Endothelial cell of umbilical vein (primary cell): ENCODE data around the gene TRAF3. TPM values are rescaled to one million over a fixed set of nuclear protein-coding genes. Genes with fewer than 3 reads are reported as not detected.

Experiments used
- BruUV-seq: library from RNA; stranded (reverse); fragments of 400-500 nt; replicated peaks from 2 replicates; lab custom pipeline; 2021; lab: Mats Ljungman, UMichigan
- CTCF ChIA-PET: fragments of 300-600, 350-600 bp; sonication (Branson Sonifier 250); formaldehyde crosslinking; loops from one replicate; lab custom pipeline; 2021; ENCODE audit warnings: antibody characterized with exemption, inconsistent platforms; lab: Charles Lee
- POLR2A ChIA-PET: fragments of 300-600, 350-600 bp; sonication (Branson Sonifier 250); formaldehyde crosslinking; loops from one replicate; lab custom pipeline; 2021; ENCODE audit warnings: antibody characterized with exemption, inconsistent platforms; lab: Charles Lee
- DNase-seq: peaks from one replicate; pipeline ENCODE4 v3.0.0-alpha.2; 2011; ENCODE audit warnings: low read depth, low spot score
- FAIRE-seq: peaks from 2 replicates; lab custom pipeline; 2011; peaks lifted over from hg19 to GRCh38; lab: Jason Lieb, UNC
- H2AFZ ChIP-seq: 2 replicates; pipeline ENCODE4 v1.6.0; 2012; ENCODE audit warnings: low read depth, low read length, control low read depth, inconsistent platforms
- H3K27ac ChIP-seq: 2 replicates; pipeline ENCODE4 v1.5.1; 2011; ENCODE audit warnings: low read depth, mild to moderate bottlenecking, control low read depth, low read length, moderate library complexity; ENCODE audit not compliant: insufficient read depth
- H3K27me3 ChIP-seq, 2 experiments: 2 replicates each; pipeline versions ENCODE4 v1.6.0 to v1.6.1; 2011; ENCODE audit warnings: low read length in 2 of 2, mixed read lengths in 1 of 2; ENCODE audit not compliant: control insufficient read depth in 2 of 2, insufficient read depth in 2 of 2
- H3K36me3 ChIP-seq, 2 experiments: 2 replicates in 1 of 2; 3 replicates in 1 of 2; pipeline ENCODE4 v1.5.1; 2011; ENCODE audit warnings: low read length in 2 of 2, mild to moderate bottlenecking in 1 of 2, moderate library complexity in 1 of 2; ENCODE audit not compliant: control insufficient read depth in 2 of 2, insufficient read depth in 2 of 2; ENCODE audit errors: extremely low read depth in 1 of 2
- H3K4me1 ChIP-seq: 3 replicates; pipeline ENCODE4 v1.5.1; 2011; ENCODE audit warnings: mild to moderate bottlenecking, low read length; ENCODE audit not compliant: control insufficient read depth, insufficient read depth; ENCODE audit errors: extremely low read depth
- H3K4me2 ChIP-seq: 2 replicates; pipeline ENCODE4 v1.6.1; 2011; ENCODE audit warnings: low read length, control low read depth, mixed read lengths; ENCODE audit not compliant: insufficient read depth
- H3K4me3 ChIP-seq, 3 experiments: fragments of 200-600 bp in 1 of 3; sonication (generic), shearing (Covaris generic) in 1 of 3; replicated peaks in 1 of 3; 2 replicates each; pipeline ENCODE4 v1.5.1; 2011 to 2016; ENCODE audit warnings: control low read depth in 3 of 3, low read length in 3 of 3, mild to moderate bottlenecking in 2 of 3, inconsistent platforms in 1 of 3, low read depth in 1 of 3, moderate library complexity in 1 of 3; ENCODE audit not compliant: insufficient read depth in 1 of 3
- H3K79me2 ChIP-seq: 2 replicates; pipeline ENCODE4 v1.6.0; 2012; ENCODE audit warnings: low read length, inconsistent platforms; ENCODE audit not compliant: control insufficient read depth, insufficient read depth
- H3K9ac ChIP-seq: replicated peaks from 2 replicates; pipeline ENCODE3; 2011; ENCODE audit warnings: low read length, control low read depth; ENCODE audit not compliant: insufficient read depth; ENCODE audit errors: extremely low read depth
- H3K9me1 ChIP-seq: replicated peaks from 3 replicates; pipeline ENCODE4 v1.6.0; 2011; ENCODE audit warnings: mild to moderate bottlenecking, low read length; ENCODE audit not compliant: control insufficient read depth, insufficient read depth; ENCODE audit errors: extremely low read depth
- H3K9me3 ChIP-seq: replicated peaks from 2 replicates; pipeline ENCODE4 v1.5.1; 2012; ENCODE audit warnings: low read length, inconsistent platforms; ENCODE audit not compliant: control insufficient read depth, insufficient read depth
- H4K20me1 ChIP-seq: replicated peaks from 2 replicates; pipeline ENCODE3; 2011; ENCODE audit warnings: mild to moderate bottlenecking, low read length; ENCODE audit not compliant: control insufficient read depth, insufficient read depth; ENCODE audit errors: extremely low read depth
- EZH2 ChIP-seq: IDR thresholded peaks from 2 replicates; pipeline ENCODE4 v1.6.1; 2012; ENCODE audit warnings: borderline replicate concordance, low read depth, mild to moderate bottlenecking, moderate library complexity, low read length, inconsistent platforms; ENCODE audit not compliant: severe bottlenecking
- FOS ChIP-seq: IDR thresholded peaks from 2 replicates; pipeline ENCODE4 v1.6.1; 2011; ENCODE audit warnings: mild to moderate bottlenecking, low read length, moderate library complexity, borderline replicate concordance; ENCODE audit not compliant: insufficient read depth
- GATA2 ChIP-seq: IDR thresholded peaks from 2 replicates; pipeline ENCODE4 v1.7.0; 2011; ENCODE audit warnings: low read depth, mild to moderate bottlenecking, moderate library complexity, mixed read lengths, low read length; ENCODE audit not compliant: insufficient read length, insufficient read depth
- JUN ChIP-seq: IDR thresholded peaks from 2 replicates; pipeline ENCODE4 v1.6.1; 2011; ENCODE audit warnings: borderline replicate concordance, low read depth; ENCODE audit not compliant: insufficient read length, insufficient read depth
- MYC ChIP-seq: IDR thresholded peaks from one replicate; pipeline ENCODE4 v1.6.1; 2011; ENCODE audit warnings: mild to moderate bottlenecking, low read depth, low read length
- POLR2A ChIP-seq: IDR thresholded peaks from 2 replicates; pipeline ENCODE4 v1.6.1; 2012; ENCODE audit warnings: low read depth, mild to moderate bottlenecking, control low read depth, low read length
- POLR2AphosphoS5 ChIP-seq: IDR thresholded peaks from 2 replicates; pipeline ENCODE4 v1.6.1; 2012; ENCODE audit warnings: low read depth, mild to moderate bottlenecking, control low read depth, low read length, moderate library complexity; ENCODE audit not compliant: insufficient read depth
- dilution Hi-C: fragments of 300-500 bp; cut with MboI; formaldehyde crosslinking; loops from one replicate; pipeline ENCODE4 v1.15.0; 2019; ENCODE audit warnings: low sequenced_read_pairs; ENCODE audit not compliant: extremely low pct_ligation_motif_present
- intact Hi-C: fragments of 100-400 bp; cut with micrococcal nuclease; formaldehyde crosslinking; loops from one replicate; pipeline ENCODE4 v1.10.0; 2022
- polyA plus RNA-seq, 4 experiments: library from polyadenylated mRNA; depleted of rRNA in 3 of 4; stranded (reverse) in 3 of 4; unstranded in 1 of 4; fragments of >200 nt; gene quantifications; 2 replicates each; pipeline versions ENCODE4 v1.2.1 to v1.2.3, GENCODE V29; 2011 to 2012; ENCODE audit warnings: missing spikeins in 1 of 4
- total RNA-seq: library from RNA; stranded (reverse); gene quantifications from 2 replicates; pipeline ENCODE4 v1.2.3, GENCODE V29; 2021
- TF ChIP-seq, protein P1 (sequence below): IDR thresholded peaks from 2 replicates; pipeline ENCODE4 v1.6.1; 2011; ENCODE audit not compliant: insufficient read depth, insufficient read length
- TF ChIP-seq, protein P2 (sequence below), 2 donors: IDR thresholded peaks; 1 replicate in 1 of 2; 2 replicates in 1 of 2; pipeline ENCODE4 v1.5.1; 2011; ENCODE audit warnings: low read length in 2 of 2, mild to moderate bottlenecking in 2 of 2, moderate library complexity in 2 of 2, control low read depth in 1 of 2, inconsistent platforms in 1 of 2, low read depth in 1 of 2; ENCODE audit not compliant: insufficient read depth in 1 of 2; ENCODE audit errors: extremely low read depth in 1 of 2

Gene TRAF3
- total and polyA plus RNA-seq, 2 donors (not counting 3 experiments of a cell fraction or from before 2014, with no cell fraction given) = 14.4 to 27.6 TPM

DNA sequence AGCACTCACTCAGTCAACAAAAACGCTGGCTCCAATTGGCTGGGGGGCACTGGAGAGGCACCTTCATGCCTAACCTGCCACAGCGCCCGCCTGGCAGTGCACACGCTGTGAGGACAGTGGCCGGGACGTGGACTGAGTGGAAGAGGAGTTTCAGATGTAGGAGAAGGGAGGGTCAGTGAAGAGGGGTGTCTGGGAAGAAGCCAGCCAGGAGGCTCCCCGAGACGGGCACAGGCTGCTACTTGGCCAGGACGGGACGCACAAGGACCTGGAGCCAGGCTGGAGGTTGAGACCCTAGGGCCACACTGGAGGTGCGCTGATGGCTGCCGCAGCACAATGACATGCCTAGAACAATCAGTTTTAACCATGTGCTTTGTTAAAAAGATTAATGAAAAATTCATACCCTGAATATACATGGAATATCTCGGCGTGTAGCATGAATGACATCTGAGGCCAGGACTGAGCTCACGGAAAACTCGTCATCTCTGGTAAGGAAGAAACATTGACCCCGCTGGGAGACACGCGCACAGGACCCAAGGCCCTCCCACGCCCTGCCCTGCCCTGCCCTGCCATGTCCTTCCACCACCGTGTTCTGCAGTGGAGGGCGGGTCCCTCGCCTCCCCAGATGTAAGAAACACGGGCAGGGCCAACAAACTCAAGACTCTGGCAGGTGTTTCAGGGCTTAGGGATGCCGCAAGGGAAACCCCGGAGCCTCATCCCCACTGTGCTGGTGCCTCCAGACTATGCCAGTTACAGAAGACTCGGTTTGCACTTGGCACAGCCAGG is 170.3 kb downstream of the TRAF3 start:
- H2AFZ ChIP-seq = no peak overlapping the region
- H3K27ac ChIP-seq = no peak overlapping the region
- H3K4me1 ChIP-seq = no peaks in the 10 kb centered on the region
- no peaks in the 10 kb centered on the region for H3K9me1 ChIP-seq
- dilution Hi-C loops (no loop called here), intact Hi-C loops (no loop called here)
- no TSS peak for BruUV-seq
- no peak overlapping the region for H3K9ac ChIP-seq
- TF ChIP-seq FOS (no peak), POLR2AphosphoS5 (no peak), GATA2 (no peak), JUN (no peak), POLR2A (no peak), EZH2 (no peak), MYC (no peak)
- TF ChIP-seq, protein P1, sequence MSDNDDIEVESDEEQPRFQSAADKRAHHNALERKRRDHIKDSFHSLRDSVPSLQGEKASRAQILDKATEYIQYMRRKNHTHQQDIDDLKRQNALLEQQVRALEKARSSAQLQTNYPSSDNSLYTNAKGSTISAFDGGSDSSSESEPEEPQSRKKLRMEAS = no peak
- TF ChIP-seq, protein P2, sequence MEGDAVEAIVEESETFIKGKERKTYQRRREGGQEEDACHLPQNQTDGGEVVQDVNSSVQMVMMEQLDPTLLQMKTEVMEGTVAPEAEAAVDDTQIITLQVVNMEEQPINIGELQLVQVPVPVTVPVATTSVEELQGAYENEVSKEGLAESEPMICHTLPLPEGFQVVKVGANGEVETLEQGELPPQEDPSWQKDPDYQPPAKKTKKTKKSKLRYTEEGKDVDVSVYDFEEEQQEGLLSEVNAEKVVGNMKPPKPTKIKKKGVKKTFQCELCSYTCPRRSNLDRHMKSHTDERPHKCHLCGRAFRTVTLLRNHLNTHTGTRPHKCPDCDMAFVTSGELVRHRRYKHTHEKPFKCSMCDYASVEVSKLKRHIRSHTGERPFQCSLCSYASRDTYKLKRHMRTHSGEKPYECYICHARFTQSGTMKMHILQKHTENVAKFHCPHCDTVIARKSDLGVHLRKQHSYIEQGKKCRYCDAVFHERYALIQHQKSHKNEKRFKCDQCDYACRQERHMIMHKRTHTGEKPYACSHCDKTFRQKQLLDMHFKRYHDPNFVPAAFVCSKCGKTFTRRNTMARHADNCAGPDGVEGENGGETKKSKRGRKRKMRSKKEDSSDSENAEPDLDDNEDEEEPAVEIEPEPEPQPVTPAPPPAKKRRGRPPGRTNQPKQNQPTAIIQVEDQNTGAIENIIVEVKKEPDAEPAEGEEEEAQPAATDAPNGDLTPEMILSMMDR (IDR thresholded peaks at IDR 0.05; ENCODE audit: extremely low read depth in 1 of 2, insufficient read depth in 1 of 2, low read depth in 1 of 2, low read length in 2 of 2) = no peak
- CTCF ChIA-PET = no interaction called here
- peaks cover 23 to 73% of the 10 kb centered on the region in 2 experiments for H3K36me3 ChIP-seq
- no peaks in the 10 kb centered on the region for H4K20me1 ChIP-seq
- H3K9me3 ChIP-seq = no peaks in the 10 kb centered on the region
- FAIRE-seq (no peak), DNase-seq (no peak)
- H3K4me2 ChIP-seq = no peak overlapping the region
- POLR2A ChIA-PET = no interaction called here
- no peaks in the 10 kb centered on the region for H3K79me2 ChIP-seq
- no peaks in the 10 kb centered on the region for H3K27me3 ChIP-seq
- H3K4me3 ChIP-seq = no peak overlapping the region
